H1 (cell line): ENCODE results near the gene ORAI3. TPM values are rescaled to one million over a fixed set of nuclear protein-coding genes. Genes with fewer than 3 reads are reported as not detected.

ENCODE experiments used
- CTCF ChIA-PET: fragments of 300-600 bp; sonication (Branson Sonifier 250); formaldehyde crosslinking; loops from one replicate; lab custom pipeline; 2021; ENCODE audit not compliant: partially characterized antibody; lab: Charles Lee
- POLR2A ChIA-PET: fragments of 300-600 bp; sonication (Branson Sonifier 250); formaldehyde crosslinking; loops from one replicate; lab custom pipeline; 2021; ENCODE audit warnings: inconsistent platforms; ENCODE audit not compliant: partially characterized antibody; lab: Charles Lee
- DNase-seq, 2 experiments: peaks; one replicate each; pipeline versions ENCODE4 v3.0.0 to v3.0.0-alpha.2; 2010 to 2022; ENCODE audit warnings: low spot score in 2 of 2, low read depth in 1 of 2, mixed read lengths in 1 of 2
- FAIRE-seq: peaks from 2 replicates; lab custom pipeline; 2011; peaks lifted over from hg19 to GRCh38; lab: Jason Lieb, UNC
- H2AFZ ChIP-seq: 2 replicates; pipeline ENCODE4 v1.8.1; 2012; ENCODE audit warnings: low read length, inconsistent platforms
- H2AK5ac ChIP-seq: 2 replicates; pipeline ENCODE4 v1.6.1; 2013; ENCODE audit warnings: low read depth, low read length
- H2BK120ac ChIP-seq: replicated peaks from 2 replicates; pipeline ENCODE3; 2013; ENCODE audit warnings: low read depth, low read length, inconsistent platforms
- H2BK12ac ChIP-seq: 2 replicates; pipeline ENCODE4 v1.6.1; 2013; ENCODE audit warnings: low read depth, low read length
- H2BK15ac ChIP-seq: 2 replicates; pipeline ENCODE4 v1.6.1; 2013; ENCODE audit warnings: low read length
- H2BK20ac ChIP-seq: 2 replicates; pipeline ENCODE4 v1.6.1; 2013; ENCODE audit warnings: low read length
- H2BK5ac ChIP-seq: 2 replicates; pipeline ENCODE4 v1.6.1; 2013; ENCODE audit warnings: low read depth, low read length
- H3K14ac ChIP-seq: 2 replicates; pipeline ENCODE4 v1.6.1; 2013; ENCODE audit warnings: inconsistent platforms; ENCODE audit not compliant: insufficient read length
- H3K18ac ChIP-seq: 2 replicates; pipeline ENCODE4 v1.6.1; 2013; ENCODE audit warnings: low read length; ENCODE audit errors: extremely low read depth
- H3K23ac ChIP-seq: 2 replicates; pipeline ENCODE4 v1.6.1; 2013; ENCODE audit warnings: inconsistent platforms; ENCODE audit not compliant: insufficient read length
- H3K23me2 ChIP-seq: 2 replicates; pipeline ENCODE4 v1.6.1; 2013; ENCODE audit warnings: low read depth, low read length
- H3K27ac ChIP-seq: 2 replicates; pipeline ENCODE4 v1.6.1; 2011; ENCODE audit warnings: low read depth, low read length, inconsistent platforms
- H3K27me3 ChIP-seq, 4 experiments: replicated peaks in 1 of 4; 1 replicate in 1 of 4; 2 replicates in 3 of 4; pipeline versions ENCODE4 v1.6.1 to v1.8.1; 2011 to 2013; ENCODE audit warnings: low read length in 3 of 4, mild to moderate bottlenecking in 3 of 4, inconsistent platforms in 2 of 4, mixed read lengths in 2 of 4, moderate library complexity in 1 of 4; ENCODE audit not compliant: control insufficient read depth in 3 of 4, insufficient read depth in 3 of 4; ENCODE audit errors: extremely low read depth in 1 of 4
- H3K36me3 ChIP-seq, 4 experiments: 2 replicates each; pipeline versions ENCODE4 v1.6.1 to v1.8.1; 2011 to 2013; ENCODE audit warnings: mild to moderate bottlenecking in 4 of 4, low read length in 3 of 4, moderate library complexity in 2 of 4, control low read depth in 1 of 4, inconsistent platforms in 1 of 4; ENCODE audit not compliant: insufficient read depth in 4 of 4, control insufficient read depth in 2 of 4
- H3K4ac ChIP-seq: replicated peaks from 2 replicates; pipeline ENCODE3; 2013; ENCODE audit warnings: low read length, low read depth, mixed read lengths, inconsistent platforms; ENCODE audit not compliant: insufficient read length
- H3K4me1 ChIP-seq, 4 experiments: replicated peaks in 1 of 4; 1 replicate in 1 of 4; 2 replicates in 3 of 4; pipeline versions ENCODE4 v1.6.1 to v1.8.1; 2011 to 2013; ENCODE audit warnings: low read length in 3 of 4, inconsistent platforms in 2 of 4, mixed read lengths in 1 of 4; ENCODE audit not compliant: insufficient read depth in 4 of 4, control insufficient read depth in 3 of 4
- H3K4me2 ChIP-seq, 2 experiments: 2 replicates each; pipeline versions ENCODE4 v1.6.1 to v1.8.1; 2011 to 2013; ENCODE audit warnings: low read depth in 2 of 2, low read length in 2 of 2, control low read depth in 1 of 2, inconsistent platforms in 1 of 2, mild to moderate bottlenecking in 1 of 2; ENCODE audit not compliant: insufficient read depth in 1 of 2
- H3K4me3 ChIP-seq, 4 experiments: fragments of 200-600, 300-600 bp in 1 of 4; sonication (generic), shearing (Covaris generic), sonication (Bioruptor Twin) in 1 of 4; 2 replicates each; pipeline versions ENCODE4 v1.5.1 to v1.8.1; 2011 to 2016; ENCODE audit warnings: low read length in 4 of 4, low read depth in 3 of 4, control low read depth in 2 of 4, inconsistent platforms in 2 of 4, mild to moderate bottlenecking in 2 of 4, mixed read lengths in 1 of 4, moderate library complexity in 1 of 4; ENCODE audit not compliant: insufficient read depth in 2 of 4; ENCODE audit errors: extremely low read depth in 1 of 4
- H3K56ac ChIP-seq: replicated peaks from 2 replicates; pipeline ENCODE3; 2013; ENCODE audit warnings: low read depth, mild to moderate bottlenecking, mixed read lengths, low read length, inconsistent platforms; ENCODE audit not compliant: insufficient read length
- H3K79me1 ChIP-seq: 2 replicates; pipeline ENCODE4 v1.6.1; 2013; ENCODE audit warnings: low read depth, low read length, control low read depth
- H3K79me2 ChIP-seq, 2 experiments: 2 replicates each; pipeline versions ENCODE4 v1.6.1 to v1.8.1; 2012 to 2013; ENCODE audit warnings: low read length in 2 of 2, mild to moderate bottlenecking in 2 of 2, inconsistent platforms in 1 of 2; ENCODE audit not compliant: insufficient read depth in 2 of 2, control insufficient read depth in 1 of 2
- H3K9ac ChIP-seq, 4 experiments: replicated peaks in 1 of 4; 1 replicate in 1 of 4; 2 replicates in 3 of 4; pipeline versions ENCODE4 v1.6.1 to v1.8.1; 2011 to 2013; ENCODE audit warnings: low read depth in 3 of 4, low read length in 3 of 4, control low read depth in 2 of 4, mild to moderate bottlenecking in 2 of 4, moderate library complexity in 2 of 4, inconsistent platforms in 1 of 4; ENCODE audit errors: extremely low read depth in 1 of 4
- H3K9me3 ChIP-seq, 2 experiments: 2 replicates each; pipeline versions ENCODE4 v1.6.1 to v1.8.1; 2012 to 2013; ENCODE audit warnings: mild to moderate bottlenecking in 2 of 2, moderate library complexity in 2 of 2, control low read depth in 1 of 2, inconsistent platforms in 1 of 2, low read depth in 1 of 2, low read length in 1 of 2, mixed read lengths in 1 of 2; ENCODE audit not compliant: insufficient read depth in 2 of 2
- H4K20me1 ChIP-seq, 2 experiments: replicated peaks in 1 of 2; 2 replicates each; pipeline versions ENCODE3 to v1.8.1; 2011 to 2013; ENCODE audit warnings: inconsistent platforms in 2 of 2, low read length in 2 of 2, mild to moderate bottlenecking in 1 of 2; ENCODE audit not compliant: insufficient read depth in 2 of 2, control insufficient read depth in 1 of 2
- H4K5ac ChIP-seq: 2 replicates; pipeline ENCODE4 v1.6.1; 2013; ENCODE audit warnings: low read length, low read depth, mixed read lengths, inconsistent platforms; ENCODE audit not compliant: insufficient read length
- H4K8ac ChIP-seq: 2 replicates; pipeline ENCODE4 v1.8.0; 2013; ENCODE audit warnings: mild to moderate bottlenecking, moderate library complexity, low read length, inconsistent platforms; ENCODE audit not compliant: insufficient read depth; ENCODE audit errors: extremely low read depth
- H4K91ac ChIP-seq: replicated peaks from 2 replicates; pipeline ENCODE3; 2013; ENCODE audit warnings: low read length, mixed read lengths, inconsistent platforms; ENCODE audit not compliant: insufficient read length
- EP300 ChIP-seq, 2 experiments: IDR thresholded peaks; 1 replicate in 1 of 2; 2 replicates in 1 of 2; pipeline ENCODE4 v1.6.1; 2011 to 2012; ENCODE audit warnings: low read depth in 2 of 2, low read length in 2 of 2, mild to moderate bottlenecking in 2 of 2, borderline replicate concordance in 1 of 2, inconsistent platforms in 1 of 2, moderate library complexity in 1 of 2
- TCF12 ChIP-seq: IDR thresholded peaks from 2 replicates; pipeline ENCODE4 v1.6.1; 2011; ENCODE audit warnings: low read depth, mild to moderate bottlenecking, low read length
- WGBS, 2 experiments: shearing (Covaris generic) in 1 of 2; methylation state at CpG; one replicate each; pipeline versions ENCODE4 v1.1.6 to v1.1.7; 2013 to 2015; ENCODE audit warnings: low lambda C conversion rate in 2 of 2, mixed read lengths in 2 of 2, inconsistent platforms in 1 of 2, low coverage in 1 of 2, missing lambda C conversion rate in 1 of 2; ENCODE audit not compliant: insufficient replicate concordance in 2 of 2, insufficient coverage in 1 of 2, insufficient read length in 1 of 2; ENCODE audit errors: extremely low coverage in 1 of 2, missing lambda C conversion rate in 1 of 2; 5-methylcytosine and 5-hydroxymethylcytosine counted together
- polyA plus RNA-seq, 7 experiments: library from polyadenylated mRNA; depleted of rRNA in 3 of 7; stranded (reverse) in 5 of 7; unstranded in 2 of 7; fragments of >200 nt in 5 of 7; fragments of 200-250 nt in 2 of 7; gene quantifications; 1 replicate in 5 of 7; 2 replicates in 1 of 7; 4 replicates in 1 of 7; pipeline versions ENCODE4 v1.2.1 to v1.2.3, GENCODE V29; 2011 to 2013; ENCODE audit warnings: missing spikeins in 2 of 7, mixed read lengths in 2 of 7
- total RNA-seq: library from RNA; stranded (reverse); fragmentation: NEBNext Ultra II Directional; extraction: Animal tissue kit (Norgen Biotek cat#: 25700); gene quantifications from 2 replicates; pipeline ENCODE4 v1.2.1, GENCODE V29; 2021

Gene ORAI3
- total and polyA plus RNA-seq, 2 of the 8 experiments (the other 6 are each of a cell fraction or from before 2014, with no cell fraction given): 8.7 to 24.5 TPM

- no peak overlapping the region for H2AFZ ChIP-seq
- peaks cover 0 to 2% (median 0%) of the 10 kb centered on the region in 4 experiments; a peak in 1 of 8 replicates for H3K36me3 ChIP-seq
- H2BK120ac ChIP-seq: no peak overlapping the region
- H3K4me1 ChIP-seq: peaks cover 0 to 5% (median under 1%) of the 10 kb centered on the region in 4 experiments; a peak in 3 of 7 replicates
- no peak overlapping the region for H4K8ac ChIP-seq
- no peak overlapping the region for H3K56ac ChIP-seq
- no peak overlapping the region for H2BK20ac ChIP-seq
- H3K9ac ChIP-seq: no peak overlapping the region
- no peak overlapping the region for H3K23ac ChIP-seq
- no peak overlapping the region for H3K14ac ChIP-seq
- H3K79me2 ChIP-seq: peaks cover 0 to 10% of the 10 kb centered on the region in 2 experiments; a peak in 2 of 4 replicates
- H2BK12ac ChIP-seq: no peak overlapping the region
- H4K20me1 ChIP-seq: peaks cover 2 to 3% of the 10 kb centered on the region in 2 experiments
- no peak for FAIRE-seq
- H3K4me2 ChIP-seq: no peak overlapping the region
- no peaks in the 10 kb centered on the region for H3K27me3 ChIP-seq
- H3K79me1 ChIP-seq: peaks cover 4% of the 10 kb centered on the region
- H3K23me2 ChIP-seq: peaks cover 8% of the 10 kb centered on the region; the same call in 1 of the 2 replicates
- H3K4ac ChIP-seq: no peak overlapping the region
- DNase-seq: no peak
- WGBS, 2 experiments: 69% methylated on average over 2 of the region's 2 CpGs; no CpG with 5 or more reads in 1 of the 2 experiments
- CTCF ChIA-PET: interaction anchor here (0.6 to 8.0 kb wide), 9 partner anchors 19 to 984 kb away, joined by 3 to 63 read pairs (median 4); no protein-coding TSS in a partner anchor
- TF ChIP-seq EP300 (IDR thresholded peaks at IDR 0.05; ENCODE audit: borderline replicate concordance in 1 of 2, low read depth in 2 of 2, low read length in 2 of 2): no peak
- TF ChIP-seq TCF12: no peak
- no peak overlapping the region for H2AK5ac ChIP-seq
- POLR2A ChIA-PET: interaction anchor here (0.8 kb wide), 1 partner anchor 46 kb away, joined by 3 read pairs; no protein-coding TSS in a partner anchor
- no peaks in the 10 kb centered on the region for H3K9me3 ChIP-seq
- no peak overlapping the region for H3K18ac ChIP-seq
- H4K91ac ChIP-seq: no peak overlapping the region
- no peak overlapping the region for H3K4me3 ChIP-seq
- H2BK15ac ChIP-seq: no peak overlapping the region
- no peak overlapping the region for H4K5ac ChIP-seq
- no peak overlapping the region for H3K27ac ChIP-seq
- no peak overlapping the region for H2BK5ac ChIP-seq
These were observed 28.0 kb upstream of the ORAI3 start for GRCh38 chr16:30920891-30921290.
